MM.1S (cell line): Measurements from ENCODE around the gene NXPE2.

Experiments used
- CTCF ChIP-seq: fragments of 300-600 bp; sonication (generic); IDR thresholded peaks from 2 replicates; pipeline ENCODE4 v1.5.1; 2016; ENCODE audit warnings: antibody characterized with exemption, low read length, mixed read lengths
- EZH2 ChIP-seq: fragments of 300-600 bp; sonication (generic); optimal IDR thresholded peaks from 2 replicates; pipeline ENCODE3; 2017; ENCODE audit warnings: low read depth, mild to moderate bottlenecking, antibody characterized with exemption, low read length, mixed read lengths

- TF ChIP-seq CTCF (no peak), EZH2 (no peak)
Measured at GRCh38 chr11:114713756-114714155, 35.4 kb downstream of the NXPE2 start.
